IMR-90 (cell line): Measurements from ENCODE around the gene ADAT1.

Experiments
- CTCF ChIP-seq: conservative IDR thresholded peaks from 2 replicates; pipeline ENCODE4 v1.5.1; 2012; ENCODE audit warnings: mild to moderate bottlenecking, low read depth, low read length, improper control_type of control experiment
- POLR2A ChIP-seq: IDR thresholded peaks from 2 replicates; pipeline ENCODE4 v1.6.1; 2012; ENCODE audit warnings: mild to moderate bottlenecking, low read depth, low read length
- RAD21 ChIP-seq: IDR thresholded peaks from 2 replicates; pipeline ENCODE4 v1.6.1; 2012; ENCODE audit warnings: low read length, improper control_type of control experiment
- RCOR1 ChIP-seq: IDR thresholded peaks from 2 replicates; pipeline ENCODE4 v1.6.1; 2012; ENCODE audit warnings: mild to moderate bottlenecking, low read length, improper control_type of control experiment; ENCODE audit not compliant: insufficient replicate concordance
- RFX5 ChIP-seq: IDR thresholded peaks from 2 replicates; pipeline ENCODE4 v1.8.0; 2012; ENCODE audit warnings: low read depth, mild to moderate bottlenecking, low read length, moderate library complexity
- USF2 ChIP-seq: fragments of 150-350 bp; IDR thresholded peaks from 2 replicates; pipeline ENCODE4 v1.6.1; 2017; ENCODE audit warnings: mild to moderate bottlenecking, antibody characterized with exemption, low read length, low read depth

GRCh38 chr16:75584108-75584507 is 39.0 kb downstream of the ADAT1 start:
- TF ChIP-seq CTCF (no peak), POLR2A (no peak), RFX5 (no peak), USF2 (no peak), RAD21 (no peak), RCOR1 (no peak)
